GM18870 (cell line): Measurements from ENCODE around the gene CDH10.

Experiments used
- ATAC-seq: cut with Tn5 transposase; IDR thresholded peaks from one replicate; pipeline ENCODE4 v1.9.1; 2021; ENCODE audit warnings: moderate library complexity; ENCODE audit not compliant: unreplicated experiment

The CDH10 gene

GRCh38 chr5:24487368-24488229, 157.2 kb downstream of the CDH10 start:
- no peak for ATAC-seq

- no peak for ATAC-seq
These were observed 163.8 kb downstream of the CDH10 start for GRCh38 chr5:24480952-24481351.

- no peak for ATAC-seq
These were observed 166.8 kb downstream of the CDH10 start for GRCh38 chr5:24477958-24478357.

GRCh38 chr5:24475101-24475500, 169.7 kb downstream of the CDH10 start:
- ATAC-seq, result no peak

GRCh38 chr5:24474685-24475084, 170.1 kb downstream of the CDH10 start:
- ATAC-seq, result no peak

- no peak for ATAC-seq
These were observed 172.3 kb downstream of the CDH10 start for GRCh38 chr5:24472518-24472917.

GRCh38 chr5:24444414-24444813, 200.4 kb downstream of the CDH10 start:
- ATAC-seq, result no peak

- ATAC-seq, result no peak
These were observed 205.3 kb downstream of the CDH10 start for GRCh38 chr5:24439465-24439864.
